Measurements from ENCODE around the gene TP63.

TP63 gene

GRCh38 chr3:189708375-189708774, 77.2 kb downstream of the TP63 start:
- no peak overlapping the region for H3K27ac ChIP-seq (replicated peaks)

GRCh38 chr3:189710620-189711402, 79.6 kb downstream of the TP63 start:
- DNase-seq (ENCODE audit: low read depth in 1 of 2, low spot score in 1 of 2), result no peak
- no peak overlapping the region for H3K4me3 ChIP-seq (replicated peaks; ENCODE audit: insufficient read depth, low read length)
- TF ChIP-seq CTCF (IDR thresholded peaks at IDR 0.05; ENCODE audit: insufficient read depth, low read length) (no peak), GABPA (IDR thresholded peaks at IDR 0.05; ENCODE audit: low read depth) (no peak), REST (IDR thresholded peaks at IDR 0.05; ENCODE audit: insufficient replicate concordance, low read depth) (no peak), POLR2AphosphoS5 (IDR thresholded peaks at IDR 0.05; ENCODE audit: low read depth) (no peak), SPI1 (IDR thresholded peaks at IDR 0.05; ENCODE audit: borderline replicate concordance, low read depth) (no peak)
- H3K27ac ChIP-seq (replicated peaks), result no peak overlapping the region
- no peaks in the 10 kb centered on the region for H3K27me3 ChIP-seq (ENCODE audit: insufficient read depth, poor library complexity, severe bottlenecking)

More at GRCh38 chr3:189708375-189708774, 77.2 kb downstream of the TP63 start:
- TF ChIP-seq REST (IDR thresholded peaks at IDR 0.05; ENCODE audit: insufficient replicate concordance, low read depth) (no peak), CTCF (IDR thresholded peaks at IDR 0.05; ENCODE audit: insufficient read depth, low read length) (no peak), POLR2AphosphoS5 (IDR thresholded peaks at IDR 0.05; ENCODE audit: low read depth) (no peak), SPI1 (IDR thresholded peaks at IDR 0.05; ENCODE audit: borderline replicate concordance, low read depth) (no peak), GABPA (IDR thresholded peaks at IDR 0.05; ENCODE audit: low read depth) (no peak)
- no peak for DNase-seq (ENCODE audit: low read depth in 1 of 2, low spot score in 1 of 2)
- Histone ChIP-seq H3K27me3 (ENCODE audit: insufficient read depth, poor library complexity, severe bottlenecking) (no peaks in the 10 kb centered on the region), H3K4me3 (replicated peaks; ENCODE audit: insufficient read depth, low read length) (no peak overlapping the region)

GRCh38 chr3:189712906-189713483, 81.8 kb downstream of the TP63 start:
- Histone ChIP-seq H3K27me3 (ENCODE audit: insufficient read depth, poor library complexity, severe bottlenecking) (no peaks in the 10 kb centered on the region), H3K27ac (replicated peaks) (no peak overlapping the region), H3K4me3 (replicated peaks; ENCODE audit: insufficient read depth, low read length) (no peak overlapping the region)
- no peak for DNase-seq (ENCODE audit: low read depth in 1 of 2, low spot score in 1 of 2)
- no peak for TF ChIP-seq POLR2AphosphoS5 (IDR thresholded peaks at IDR 0.05; ENCODE audit: low read depth)
- no peak for TF ChIP-seq GABPA (IDR thresholded peaks at IDR 0.05; ENCODE audit: low read depth)
- no peak for TF ChIP-seq REST (IDR thresholded peaks at IDR 0.05; ENCODE audit: insufficient replicate concordance, low read depth)
- no peak for TF ChIP-seq SPI1 (IDR thresholded peaks at IDR 0.05; ENCODE audit: borderline replicate concordance, low read depth)
- no peak for TF ChIP-seq CTCF (IDR thresholded peaks at IDR 0.05; ENCODE audit: insufficient read depth, low read length)
